Dermis blood vessel endothelial cell (primary cell): ENCODE results near the gene TMEM271. TPM values are rescaled to one million over a fixed set of nuclear protein-coding genes. Genes with fewer than 3 reads are reported as not detected.
"Not testable (repeated sequence)": the region's sequence is repeated elsewhere in the genome, so short reads cannot be mapped to it uniquely, and the experiment has no call there.

Source experiments
- DNase-seq: peaks from one replicate; pipeline ENCODE4 v3.0.0; 2010
- total RNA-seq: library from RNA; depleted of rRNA; stranded (reverse); fragments of >200 nt; gene quantifications from 2 replicates; pipeline ENCODE4 v1.2.3, GENCODE V29; 2014

Gene TMEM271
- total RNA-seq, 1 donor from 2014 or later = not detected

DNA sequence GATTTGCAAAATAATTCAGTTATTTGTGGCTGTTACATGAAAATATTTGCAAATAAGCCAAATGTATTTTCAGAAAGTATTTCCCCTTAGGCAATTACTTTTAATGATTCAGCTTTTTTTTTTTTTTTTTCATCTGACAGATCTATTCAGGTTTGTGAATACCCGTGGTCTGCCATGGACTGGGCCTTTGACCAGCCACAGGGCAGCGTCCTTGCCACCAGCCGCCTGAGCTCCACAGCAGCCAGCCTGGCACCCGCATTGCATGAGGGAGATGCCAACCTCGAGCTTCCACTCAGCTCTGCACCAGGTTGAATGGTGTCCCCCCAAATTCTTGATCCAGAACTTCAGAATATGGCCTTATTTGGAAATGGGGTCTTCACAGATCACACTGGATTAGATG is 14.7 kb downstream of the TMEM271 start:
- no peak for DNase-seq

DNA sequence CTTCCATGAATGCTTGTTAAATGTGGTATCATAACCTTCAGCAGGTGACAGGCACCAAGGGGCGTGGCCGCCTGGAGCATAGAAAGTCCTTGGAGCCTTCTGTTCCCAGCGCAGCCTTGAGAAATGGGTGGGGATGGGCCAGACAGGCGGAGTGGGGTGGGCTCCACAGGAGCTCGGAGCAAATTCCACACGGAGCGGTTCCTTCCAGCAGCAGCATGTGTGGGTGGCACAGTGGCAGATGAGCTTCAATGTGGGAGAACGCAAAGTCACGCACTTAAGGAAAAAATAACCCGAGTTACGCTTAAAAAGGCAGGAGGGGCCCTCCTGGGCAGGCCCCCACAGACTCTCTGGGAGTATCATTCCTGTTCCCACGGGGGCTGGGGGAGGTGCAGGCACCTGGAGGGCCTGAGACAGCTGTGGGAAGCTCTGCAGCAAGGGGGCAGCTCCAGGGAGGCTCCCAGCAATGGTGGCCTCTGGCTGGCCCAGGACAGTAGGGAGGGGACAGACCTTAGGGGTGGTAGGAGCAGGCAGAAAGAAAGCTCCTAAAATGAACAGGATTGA is 15.3 kb downstream of the TMEM271 start:
- no peak for DNase-seq

DNA sequence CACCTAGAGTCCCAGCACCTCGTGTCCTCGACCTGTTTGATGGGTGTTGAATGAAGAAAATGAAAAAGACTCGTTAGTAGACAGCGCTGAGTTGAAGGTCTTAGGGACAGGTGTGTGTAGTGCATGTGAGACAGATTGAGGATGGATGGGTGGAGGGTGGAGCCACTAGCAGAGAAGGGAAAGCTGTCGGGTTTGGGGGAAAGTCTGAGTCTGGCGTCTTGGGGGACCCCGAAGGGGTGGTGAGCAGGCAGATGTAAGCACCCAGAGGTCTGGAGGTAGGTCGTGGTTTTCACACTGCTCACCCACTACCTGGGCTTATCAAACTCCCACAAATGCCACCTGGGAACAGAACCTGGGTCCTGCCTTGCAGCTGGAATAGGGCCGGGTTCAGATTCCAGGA is 16.0 kb downstream of the TMEM271 start:
- DNase-seq = no peak

DNA sequence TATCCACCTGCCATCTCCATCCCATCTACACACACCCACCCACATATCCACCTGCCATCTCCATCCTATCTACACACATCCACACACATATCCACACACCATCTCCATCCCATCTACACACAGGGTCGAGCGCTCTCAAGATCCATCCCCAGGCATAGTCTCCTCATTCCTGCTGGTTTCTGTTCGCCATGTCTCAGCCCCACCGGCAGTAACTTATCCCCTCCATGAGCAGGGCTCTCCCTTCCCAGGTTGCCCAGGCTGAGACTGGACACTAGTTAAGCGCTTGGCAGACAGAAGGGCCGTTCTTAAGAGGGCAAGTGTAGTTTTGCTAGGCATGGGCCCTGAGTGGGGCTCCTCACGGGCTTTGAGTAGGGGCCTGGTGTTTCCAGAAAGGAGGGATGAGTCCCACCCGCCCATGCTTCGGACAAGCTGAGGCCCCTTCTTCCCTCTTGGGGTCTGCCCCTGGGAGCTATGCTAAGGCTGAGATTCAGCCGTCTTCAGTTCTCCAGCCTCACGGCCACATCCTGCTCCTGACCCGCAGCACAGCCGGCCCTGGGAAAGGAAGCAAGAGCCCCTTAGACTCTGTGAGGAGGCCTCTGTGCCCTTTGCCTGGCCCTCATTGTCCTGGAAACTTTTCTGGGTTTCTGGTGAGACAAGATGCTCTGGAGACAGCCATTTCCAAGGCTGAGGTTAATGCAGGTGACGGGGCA is 20.4 kb downstream of the TMEM271 start:
- no peak for DNase-seq

DNA sequence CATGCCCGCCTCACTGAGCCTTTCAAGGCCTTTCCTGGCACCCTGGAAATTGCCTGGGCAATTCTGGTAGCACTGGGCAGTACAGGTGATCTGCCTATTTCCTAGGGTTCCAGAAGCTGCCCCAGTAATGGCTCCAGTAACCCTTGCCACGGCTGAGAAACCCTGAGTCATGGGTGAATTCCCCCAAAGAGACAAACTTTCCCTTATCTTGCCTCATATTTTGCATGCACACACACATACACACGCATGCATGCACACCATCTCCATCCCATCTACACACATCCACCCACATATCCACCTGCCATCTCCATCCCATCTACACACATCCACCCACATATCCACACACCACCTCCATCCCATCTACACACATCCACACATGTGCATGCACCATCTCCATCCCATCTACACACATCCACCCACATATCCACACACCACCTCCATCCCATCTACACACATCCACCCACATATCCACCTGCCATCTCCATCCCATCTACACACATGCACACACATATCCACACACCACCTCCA is 21.2 kb downstream of the TMEM271 start:
- not testable (repeated sequence) for DNase-seq

DNA sequence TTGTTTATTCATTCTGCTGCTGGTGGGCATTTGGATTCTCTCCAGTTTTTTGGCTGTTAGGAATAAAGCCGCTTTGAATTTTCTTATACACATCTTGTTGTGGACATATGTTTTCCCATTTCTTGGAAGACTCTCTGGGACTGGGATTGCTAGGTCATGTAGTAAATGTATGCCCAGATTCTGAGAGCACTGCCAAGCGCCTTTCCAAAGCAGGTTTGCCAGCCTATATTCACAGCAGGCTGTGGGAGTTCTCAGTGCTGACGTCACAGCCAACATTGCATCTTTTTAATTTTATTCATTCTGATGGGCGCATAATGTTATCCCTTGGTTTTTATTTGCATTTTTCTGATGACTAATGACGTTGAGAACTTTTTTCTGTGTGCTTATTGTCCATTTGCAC is 24.1 kb downstream of the TMEM271 start:
- DNase-seq = no peak

DNA sequence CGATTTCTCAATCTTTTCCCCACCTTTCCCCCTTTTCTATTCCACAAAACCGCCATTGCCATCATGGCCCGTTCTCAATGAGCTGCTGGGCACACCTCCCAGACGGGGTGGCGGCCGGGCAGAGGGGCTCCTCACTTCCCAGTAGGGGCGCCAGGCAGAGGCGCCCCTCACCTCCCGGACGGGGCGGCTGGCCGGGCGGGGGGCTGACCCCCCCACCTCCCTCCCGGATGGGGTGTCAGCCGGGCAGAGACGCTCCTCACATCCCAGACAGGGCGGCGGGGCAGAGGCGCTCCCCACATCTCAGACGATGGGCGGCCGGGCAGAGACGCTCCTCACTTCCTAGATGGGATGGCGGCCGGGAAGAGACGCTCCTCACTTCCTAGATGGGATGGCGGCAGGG is 25.8 kb downstream of the TMEM271 start:
- DNase-seq = not testable (repeated sequence)

DNA sequence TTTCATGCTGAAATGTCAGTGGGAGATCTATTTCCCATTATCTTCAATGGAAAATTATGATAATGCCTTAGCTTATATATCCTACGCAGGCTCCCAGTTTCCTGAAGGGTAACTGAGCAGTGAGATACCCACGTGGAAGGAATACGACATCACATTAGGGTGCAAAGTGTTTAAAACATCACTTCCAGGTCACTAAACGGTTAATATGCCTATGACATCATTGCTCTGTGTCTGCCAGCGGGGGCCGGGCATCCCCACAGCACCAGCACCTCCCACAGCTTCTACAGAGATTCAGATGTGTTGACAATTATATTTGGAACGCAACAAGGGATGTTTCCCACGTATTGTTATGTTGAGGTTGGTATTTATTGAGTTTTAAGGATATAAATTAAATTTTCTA is 27.1 kb downstream of the TMEM271 start:
- no peak for DNase-seq

DNA sequence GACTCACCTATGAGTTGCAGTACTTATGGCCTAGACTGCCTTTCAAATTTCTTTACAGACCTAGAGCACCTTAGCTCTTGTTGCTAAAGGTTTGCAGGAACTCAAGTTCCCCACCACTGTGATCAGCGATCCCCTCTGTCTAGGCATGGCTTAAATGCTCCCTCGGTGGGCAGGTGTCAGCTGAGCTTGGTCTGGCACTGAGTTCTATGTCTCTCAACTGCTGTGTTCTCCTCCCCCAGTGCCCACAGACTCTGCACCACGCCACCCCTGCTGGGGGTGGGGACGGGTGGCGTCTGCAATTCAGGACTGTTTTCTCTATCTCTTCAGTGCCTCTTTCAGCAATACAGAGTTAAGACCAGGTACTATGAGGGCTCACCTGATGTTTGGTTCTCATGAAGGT is 30.5 kb downstream of the TMEM271 start:
- DNase-seq = no peak

DNA sequence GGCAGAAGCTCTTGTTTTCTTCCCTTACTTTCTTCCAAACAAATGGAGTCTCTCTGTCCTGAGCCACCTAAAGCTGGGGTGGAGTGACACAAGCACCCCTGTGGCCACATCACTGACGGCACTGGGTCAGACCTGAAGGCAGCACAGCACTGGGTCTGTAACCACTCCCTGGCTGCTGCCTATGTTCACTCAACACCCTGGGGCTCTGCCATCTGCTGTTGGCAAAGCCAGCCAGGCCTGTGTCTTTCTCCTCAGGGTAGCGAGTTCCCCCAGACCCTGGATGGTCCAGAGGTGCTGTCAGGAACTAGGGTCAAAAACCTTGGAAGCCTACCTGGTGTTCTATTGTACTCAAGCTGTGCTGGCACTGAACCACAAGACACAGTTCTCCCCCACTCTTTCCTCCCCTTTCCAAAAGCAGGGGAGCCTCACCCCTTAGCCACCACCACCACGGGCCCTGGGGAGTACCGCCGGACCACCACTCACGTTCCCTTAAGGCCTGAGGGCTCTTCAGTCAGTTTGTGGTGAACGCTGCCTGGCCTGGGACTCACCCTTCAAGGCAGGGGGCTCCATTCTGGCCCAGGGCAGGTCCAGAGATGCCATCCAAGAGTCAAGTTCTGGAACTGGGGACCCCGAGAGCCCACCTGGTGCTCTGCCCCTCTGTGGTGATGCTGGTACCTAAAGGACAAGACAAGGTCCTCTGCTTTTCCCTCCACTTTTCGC is 31.5 kb downstream of the TMEM271 start:
- no peak for DNase-seq

DNA sequence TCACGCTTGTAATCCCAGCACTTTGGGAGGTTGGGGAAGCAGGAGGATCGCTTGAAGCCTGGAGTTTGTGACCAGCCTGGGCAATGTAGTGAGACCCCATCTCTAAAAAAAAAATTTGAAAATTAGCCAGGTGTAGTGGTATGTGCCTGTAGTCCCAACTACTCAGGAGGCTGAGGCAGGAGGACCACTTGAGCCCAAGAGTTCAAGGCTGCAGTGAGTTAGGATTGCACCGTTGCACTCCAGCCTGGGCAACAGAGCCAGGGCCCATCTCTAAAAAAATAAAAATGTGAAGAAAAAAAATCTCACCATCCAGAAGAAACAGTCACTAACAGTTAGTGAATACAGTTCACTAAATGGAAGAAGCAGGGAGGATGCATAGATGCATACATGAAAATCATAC is 34.8 kb downstream of the TMEM271 start:
- no peak for DNase-seq

DNA sequence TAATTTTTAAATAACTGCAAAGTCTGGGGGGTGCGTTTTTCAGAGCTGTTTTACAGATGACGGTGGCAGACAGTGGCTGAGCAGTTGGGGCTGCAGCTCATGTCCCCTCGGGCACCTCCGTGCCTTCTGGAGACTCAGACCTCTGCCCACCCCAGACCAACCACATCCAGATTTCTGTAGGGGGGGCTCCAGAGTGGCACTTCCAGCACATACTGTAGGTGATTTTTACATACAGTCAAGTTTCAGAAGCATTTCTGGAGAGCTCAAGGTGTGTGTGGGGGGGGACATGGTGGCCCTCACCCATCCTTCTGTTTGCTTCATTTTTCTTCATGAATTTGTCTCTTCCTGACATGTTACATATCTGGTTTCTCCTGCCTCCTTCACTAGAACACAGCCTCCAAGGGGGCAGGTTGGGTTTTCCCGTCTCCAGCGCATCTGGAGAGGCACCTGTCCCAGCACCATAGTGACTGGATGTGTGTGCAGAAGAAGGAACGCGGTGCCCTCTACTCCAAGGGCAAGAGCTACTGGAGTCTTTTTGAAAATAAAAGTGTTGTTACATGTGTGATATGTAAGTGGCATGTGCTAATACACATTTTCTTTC is 37.5 kb downstream of the TMEM271 start:
- no peak for DNase-seq

DNA sequence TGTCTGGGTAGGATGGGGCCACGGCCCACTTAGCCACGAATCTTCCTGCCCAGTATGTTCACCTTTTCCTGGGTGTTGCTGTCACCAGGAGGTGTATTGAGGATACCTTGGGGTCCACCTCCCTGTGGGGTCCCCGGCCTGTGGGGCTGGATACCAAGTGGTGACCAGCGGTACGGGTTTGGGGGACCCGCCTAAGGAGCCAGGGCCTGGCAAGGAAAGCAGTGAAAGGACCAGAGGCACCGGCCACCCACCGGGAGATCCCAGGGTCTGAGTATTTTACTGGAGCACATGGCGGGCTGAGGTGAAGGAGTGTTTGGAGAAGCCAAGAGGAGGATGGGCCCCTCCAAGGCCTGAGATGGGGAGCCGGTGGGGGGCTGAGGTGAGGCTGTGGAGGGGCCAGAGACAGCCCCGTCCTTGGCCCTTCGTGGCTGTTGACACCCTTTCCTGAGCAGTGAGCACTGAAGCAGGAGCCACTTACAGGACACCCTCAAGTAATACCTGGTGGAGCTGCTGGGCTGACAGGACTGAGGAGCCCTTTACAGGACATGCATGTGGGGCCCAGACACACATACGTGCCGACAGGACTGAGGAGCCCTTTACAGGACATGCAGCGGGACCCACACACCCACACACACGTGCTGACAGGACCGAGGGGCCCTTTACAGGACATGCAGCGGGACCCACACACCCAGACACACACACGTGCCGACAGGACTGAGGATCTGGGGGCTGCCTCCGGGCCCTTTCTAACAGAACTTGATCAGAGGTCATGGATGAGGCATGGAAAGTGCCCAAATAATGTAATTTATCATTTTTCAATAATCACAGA is 38.4 kb downstream of the TMEM271 start:
- DNase-seq = no peak

DNA sequence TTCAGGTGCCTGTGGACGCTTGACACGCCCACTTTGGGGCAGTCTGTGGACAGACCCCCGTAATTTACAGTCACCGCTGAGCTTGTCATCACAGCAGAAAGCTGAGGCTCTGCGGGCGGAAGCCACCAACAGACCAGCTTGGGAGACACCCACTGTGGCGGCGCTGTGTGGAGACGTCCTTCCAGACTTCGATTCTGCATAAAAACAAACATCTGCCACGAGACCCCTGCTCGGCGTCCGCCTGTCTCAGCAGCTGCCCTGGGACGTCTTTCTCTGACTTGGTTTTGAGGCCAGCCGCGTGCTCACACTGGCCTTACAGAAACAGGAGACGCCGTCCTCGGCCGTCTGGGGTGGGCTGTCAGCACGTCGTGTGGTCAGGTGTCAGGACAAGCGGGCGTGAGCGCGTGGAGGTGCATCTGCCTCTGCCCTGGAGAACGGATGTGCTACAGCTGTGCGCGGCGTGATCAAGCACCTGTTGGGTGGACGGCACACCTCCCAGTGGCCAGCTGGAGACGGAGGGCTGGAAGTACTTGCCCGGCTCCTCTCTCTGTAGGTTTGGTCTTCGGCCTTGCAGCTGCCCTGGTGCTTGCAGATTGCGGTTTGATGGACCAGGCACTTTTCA is 39.6 kb downstream of the TMEM271 start:
- DNase-seq = no peak

DNA sequence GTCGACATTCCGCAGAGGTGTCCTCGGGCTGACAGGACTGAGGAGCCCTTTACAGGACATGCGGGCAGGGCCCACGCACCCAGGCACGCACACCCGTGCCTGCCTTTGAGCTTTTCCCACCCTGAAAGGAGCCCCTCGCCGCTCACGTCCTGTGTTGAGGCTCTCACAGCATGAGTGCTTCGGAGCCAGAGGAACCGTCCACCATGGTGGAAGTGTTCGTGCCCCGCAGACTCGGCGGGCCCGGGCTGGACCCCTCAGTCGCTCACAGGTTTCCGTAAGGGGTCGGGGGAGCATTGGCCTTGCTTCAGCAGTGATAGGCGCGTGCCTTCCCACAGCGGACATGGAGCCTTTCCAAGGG is 40.2 kb downstream of the TMEM271 start:
- DNase-seq = no peak

DNA sequence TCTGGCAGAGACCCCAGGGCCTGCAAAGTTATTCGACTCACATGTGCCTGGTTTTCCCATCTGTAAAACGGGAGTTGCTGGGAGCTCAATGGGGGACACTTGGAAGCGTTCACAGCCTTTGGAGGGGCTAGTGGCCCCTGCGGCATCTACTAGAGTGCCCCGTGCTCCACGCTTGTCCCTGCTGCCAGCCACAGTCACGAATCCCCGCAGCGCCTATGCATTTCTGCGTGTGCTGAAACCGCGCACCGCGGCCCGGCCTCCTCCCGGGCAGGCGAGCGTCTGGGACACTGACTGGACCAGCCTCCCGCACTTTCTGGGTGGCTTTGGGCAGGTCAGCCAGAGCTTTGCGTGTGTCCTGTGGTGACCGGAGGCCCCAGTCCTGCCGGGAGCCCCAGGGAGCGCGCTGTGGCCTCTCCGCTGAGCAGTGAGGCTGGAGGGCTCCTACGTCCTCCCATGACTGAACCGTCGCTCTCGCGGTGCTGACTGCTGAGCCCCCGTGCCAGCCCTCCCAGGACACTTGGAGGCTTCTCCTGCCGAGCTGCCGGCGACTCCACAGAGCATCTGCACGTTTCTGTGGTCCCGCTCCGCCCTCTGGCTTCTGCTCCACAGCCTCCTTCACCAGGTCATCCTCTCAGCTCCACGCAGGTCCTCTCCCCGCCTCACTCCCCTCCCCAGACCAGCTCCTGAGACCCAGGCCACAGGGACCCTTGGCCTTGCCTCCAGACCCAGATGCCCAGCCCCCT is 40.7 kb downstream of the TMEM271 start:
- no peak for DNase-seq

DNA sequence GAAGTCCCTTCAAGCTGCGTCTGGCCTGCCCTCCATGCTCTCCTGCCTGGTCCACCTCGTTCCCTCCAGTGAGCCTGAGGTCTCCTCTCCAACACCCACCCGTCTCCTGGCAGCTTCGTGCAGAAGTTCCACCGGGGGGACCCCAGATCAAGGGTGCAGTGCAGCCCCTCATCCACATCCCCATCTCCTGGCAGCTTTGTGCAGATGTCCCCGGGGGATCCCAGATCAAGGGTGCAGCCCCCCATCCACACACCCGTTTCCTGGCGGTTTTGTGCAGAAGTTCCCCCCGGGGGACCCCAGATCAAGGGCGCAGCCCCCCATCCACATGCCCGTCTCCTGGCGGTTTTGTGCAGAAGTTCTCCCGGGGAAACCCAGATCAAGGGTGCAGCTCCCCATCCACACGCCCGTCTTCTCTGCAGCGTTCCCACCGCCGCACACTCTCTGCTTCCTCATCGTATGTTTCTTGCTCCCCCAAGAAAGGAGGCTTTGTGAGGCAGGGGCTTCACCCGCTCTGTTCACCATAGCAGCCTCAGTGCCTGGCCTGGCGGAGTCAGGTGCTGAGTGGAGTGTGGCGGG is 41.4 kb downstream of the TMEM271 start:
- no peak for DNase-seq

DNA sequence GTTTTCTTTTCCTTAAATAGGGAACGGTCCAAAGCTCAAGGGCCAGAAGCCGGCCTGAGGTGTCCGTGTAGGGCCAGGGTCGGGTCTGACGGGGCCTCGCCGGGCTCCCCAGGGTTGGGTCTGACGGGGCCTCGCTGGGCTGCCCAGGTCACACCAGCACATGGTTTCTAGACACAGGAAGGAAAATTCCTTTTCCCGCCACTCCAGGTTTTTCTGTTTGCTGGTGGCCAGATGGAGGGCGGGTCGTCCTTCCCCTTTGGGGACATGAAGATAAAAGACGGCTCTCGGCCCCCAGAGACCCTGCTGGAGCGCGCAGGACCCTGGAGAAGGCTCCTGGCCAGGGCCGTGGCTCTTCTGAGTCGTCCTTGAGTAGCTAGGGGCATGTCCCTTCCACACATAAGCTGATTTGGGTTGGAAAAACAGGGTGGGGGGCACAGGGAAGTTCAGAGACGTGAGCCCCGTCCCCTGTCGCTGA is 42.0 kb downstream of the TMEM271 start:
- no peak for DNase-seq

DNA sequence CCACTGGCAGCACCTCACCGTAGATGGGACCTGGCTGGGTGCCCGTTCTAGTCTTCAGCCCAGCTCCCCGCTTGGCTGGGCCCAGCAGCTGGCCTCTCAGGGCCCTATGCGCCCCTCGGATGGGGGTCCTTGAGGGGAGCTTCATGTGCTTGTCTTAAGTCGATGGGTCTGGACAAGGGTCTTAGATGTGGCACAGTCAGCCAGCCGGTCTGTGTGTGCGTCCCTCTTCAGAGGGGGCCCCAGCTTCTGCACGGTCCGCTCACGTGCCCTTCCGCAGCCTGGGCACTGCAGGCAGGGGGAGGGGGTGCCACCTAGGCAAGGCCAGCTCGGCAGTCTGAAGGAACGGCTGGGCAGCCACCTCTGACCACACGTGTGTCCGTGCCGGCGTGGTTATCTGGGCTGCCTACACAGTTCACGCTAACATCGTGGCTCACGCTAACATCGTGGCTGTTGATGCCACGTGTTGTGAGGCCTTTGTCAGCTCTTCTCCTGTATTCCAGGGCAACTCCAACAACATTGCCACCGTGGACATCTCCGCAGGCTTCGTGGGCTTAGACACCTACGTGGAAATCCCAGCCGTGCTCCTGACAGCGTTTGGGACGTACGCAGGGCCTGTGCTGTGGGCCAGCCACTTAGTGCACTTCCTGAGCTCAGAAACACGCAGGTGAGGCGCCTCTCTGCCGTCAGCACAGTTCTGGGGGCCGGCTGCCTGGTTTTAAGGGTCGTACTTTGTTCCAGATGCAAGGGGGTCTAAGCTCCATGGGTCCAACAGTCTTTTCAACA is 42.6 kb downstream of the TMEM271 start:
- no peak for DNase-seq
